PC-9 (cell line): ENCODE results near the gene GNG7. TPM values are rescaled to one million over a fixed set of nuclear protein-coding genes. Genes with fewer than 3 reads are reported as not detected.
"Not testable (repeated sequence)": the region's sequence is repeated elsewhere in the genome, so short reads cannot be mapped to it uniquely, and the experiment has no call there.

Experiments used
- BruUV-seq: library from RNA; stranded (reverse); fragments of 400-500 nt; replicated peaks from 2 replicates; lab custom pipeline; 2021; lab: Mats Ljungman, UMichigan
- CTCF ChIA-PET: fragments of 300-600 bp; sonication (Branson Sonifier 250); formaldehyde crosslinking; loops from one replicate; lab custom pipeline; 2022; ENCODE audit warnings: antibody characterized with exemption; lab: Charles Lee
- POLR2A ChIA-PET: fragments of 300-600 bp; sonication (Branson Sonifier 250); formaldehyde crosslinking; loops from one replicate; lab custom pipeline; 2022; ENCODE audit warnings: antibody characterized with exemption; ENCODE audit not compliant: unreplicated experiment; lab: Charles Lee
- DNase-seq, 2 experiments: peaks; one replicate each; pipeline versions ENCODE4 v3.0.0 to v3.0.0-alpha.2; 2015 to 2022; ENCODE audit warnings: mixed read lengths in 1 of 2
- H2AFZ ChIP-seq: fragments of 200-600 bp; sonication (generic); 2 replicates; pipeline ENCODE4 v1.8.1; 2017; ENCODE audit warnings: antibody characterized with exemption
- H3F3A ChIP-seq: fragments of 200-600 bp; sonication (generic); 2 replicates; pipeline ENCODE4 v1.8.1; 2017; ENCODE audit warnings: antibody characterized with exemption, mild to moderate bottlenecking, low read depth; ENCODE audit not compliant: insufficient read depth
- H3K27ac ChIP-seq: fragments of 200-600 bp; sonication (generic); 2 replicates; pipeline ENCODE4 v1.6.1; 2016; ENCODE audit warnings: mixed run types
- H3K27me3 ChIP-seq: fragments of 200-600 bp; sonication (generic); 2 replicates; pipeline ENCODE4 v1.6.1; 2016; ENCODE audit warnings: low read depth, mixed run types; ENCODE audit not compliant: insufficient read depth
- H3K36me3 ChIP-seq: fragments of 200-600 bp; sonication (generic); 2 replicates; pipeline ENCODE4 v1.6.1; 2016; ENCODE audit warnings: low read depth, mixed run types
- H3K4me1 ChIP-seq: fragments of 200-600 bp; sonication (generic); replicated peaks from 2 replicates; pipeline ENCODE4 v1.6.1; 2016; ENCODE audit warnings: mixed run types; ENCODE audit not compliant: insufficient read depth
- H3K4me2 ChIP-seq: fragments of 200-600 bp; sonication (generic); 2 replicates; pipeline ENCODE4 v1.6.1; 2017; ENCODE audit warnings: mixed run types
- H3K4me3 ChIP-seq: fragments of 200-600 bp; sonication (generic); 2 replicates; pipeline ENCODE4 v1.6.1; 2016; ENCODE audit warnings: mixed run types
- H3K79me2 ChIP-seq: fragments of 200-600 bp; sonication (generic); 2 replicates; pipeline ENCODE4 v1.6.1; 2017; ENCODE audit warnings: low read depth, mixed run types
- H3K9me2 ChIP-seq: fragments of 200-600 bp; sonication (generic); 2 replicates; pipeline ENCODE4 v1.8.1; 2017; ENCODE audit warnings: mild to moderate bottlenecking; ENCODE audit not compliant: insufficient read depth
- H3K9me3 ChIP-seq: fragments of 200-600 bp; sonication (generic); 2 replicates; pipeline ENCODE4 v1.8.1; 2016; ENCODE audit warnings: low read depth; ENCODE audit not compliant: insufficient read depth
- H4K20me1 ChIP-seq: fragments of 200-600 bp; sonication (generic); 2 replicates; pipeline ENCODE4 v1.8.1; 2017; ENCODE audit not compliant: insufficient read depth
- CTCF ChIP-seq: fragments of 200-600 bp; sonication (generic); conservative IDR thresholded peaks from 2 replicates; pipeline ENCODE4 v1.6.1; 2017; ENCODE audit warnings: mixed run types, antibody characterized with exemption, mild to moderate bottlenecking, moderate library complexity
- EZH2 ChIP-seq: fragments of 200-600 bp; sonication (generic); IDR thresholded peaks from 2 replicates; pipeline ENCODE4 v1.8.0; 2017; ENCODE audit warnings: antibody characterized with exemption, low read depth
- intact Hi-C: fragments of 100-400 bp; cut with micrococcal nuclease; formaldehyde crosslinking; loops from one replicate; pipeline ENCODE4 v1.10.0; 2022; ENCODE audit not compliant: unreplicated experiment
- total RNA-seq: library from RNA; stranded (reverse); gene quantifications from 2 replicates; pipeline ENCODE4 v1.2.3, GENCODE V29; 2021

GNG7 gene
- total RNA-seq, 1 experiment from 2014 or later: 2.8 TPM

GRCh38 chr19:2569596-2570465 lies 132.7 kb downstream of the GNG7 start:
- Histone ChIP-seq H3K79me2 (no peaks in the 10 kb centered on the region), H4K20me1 (no peaks in the 10 kb centered on the region), H3F3A (peaks cover 12% of the 10 kb centered on the region; the same call in 1 of the 2 replicates), H2AFZ (no peak overlapping the region), H3K27ac (no peak overlapping the region), H3K4me3 (no peak overlapping the region), H3K27me3 (no peaks in the 10 kb centered on the region), H3K9me2 (no peaks in the 10 kb centered on the region), H3K4me1 (peaks cover 5% of the 10 kb centered on the region; the same call in 1 of the 2 replicates), H3K36me3 (no peaks in the 10 kb centered on the region), H3K4me2 (no peak overlapping the region), H3K9me3 (no peaks in the 10 kb centered on the region)
- POLR2A ChIA-PET: no interaction called here
- CTCF ChIA-PET: no interaction called here
- DNase-seq: no peak
- intact Hi-C loops: no loop called here
- BruUV-seq: no TSS peak
- TF ChIP-seq CTCF (no peak), EZH2 (no peak)

GRCh38 chr19:2567996-2568395 lies 134.5 kb downstream of the GNG7 start:
- TF ChIP-seq EZH2 (no peak), CTCF (no peak)
- Histone ChIP-seq H3K9me2 (no peaks in the 10 kb centered on the region), H3K36me3 (no peaks in the 10 kb centered on the region), H3K27me3 (no peaks in the 10 kb centered on the region), H3K4me1 (peaks cover 5% of the 10 kb centered on the region; the same call in 1 of the 2 replicates), H2AFZ (no peak overlapping the region), H3K4me3 (no peak overlapping the region), H3F3A (peaks cover 12% of the 10 kb centered on the region; the same call in 1 of the 2 replicates), H3K9me3 (no peaks in the 10 kb centered on the region), H4K20me1 (no peaks in the 10 kb centered on the region), H3K79me2 (no peaks in the 10 kb centered on the region), H3K4me2 (no peak overlapping the region), H3K27ac (no peak overlapping the region)
- ChIA-PET POLR2A (no interaction called here), CTCF (no interaction called here)
- BruUV-seq: no TSS peak
- no peak for DNase-seq
- intact Hi-C loops: no loop called here

GRCh38 chr19:2567580-2567979 lies 134.9 kb downstream of the GNG7 start:
- H3K9me2 ChIP-seq: no peaks in the 10 kb centered on the region
- intact Hi-C loops: no loop called here
- no peaks in the 10 kb centered on the region for H3K27me3 ChIP-seq
- POLR2A ChIA-PET: no interaction called here
- no peak overlapping the region for H3K4me3 ChIP-seq
- H3K4me2 ChIP-seq: no peak overlapping the region
- CTCF ChIA-PET: no interaction called here
- peaks cover 12% of the 10 kb centered on the region; the same call in 1 of the 2 replicates for H3F3A ChIP-seq
- no peak for DNase-seq
- H3K27ac ChIP-seq: no peak overlapping the region
- no TSS peak for BruUV-seq
- peaks cover 5% of the 10 kb centered on the region; the same call in 1 of the 2 replicates for H3K4me1 ChIP-seq
- no peak for TF ChIP-seq CTCF
- TF ChIP-seq EZH2: no peak
- H3K36me3 ChIP-seq: no peaks in the 10 kb centered on the region
- H4K20me1 ChIP-seq: no peaks in the 10 kb centered on the region
- H2AFZ ChIP-seq: no peak overlapping the region
- no peaks in the 10 kb centered on the region for H3K79me2 ChIP-seq
- H3K9me3 ChIP-seq: no peaks in the 10 kb centered on the region

- CTCF ChIA-PET, H2AFZ ChIP-seq, intact Hi-C loops, H3K9me2 ChIP-seq, H4K20me1 ChIP-seq, H3K36me3 ChIP-seq, DNase-seq, H3K4me1 ChIP-seq, H3K4me3 ChIP-seq, H3K27me3 ChIP-seq, H3K79me2 ChIP-seq, BruUV-seq, H3F3A ChIP-seq, H3K9me3 ChIP-seq, H3K4me2 ChIP-seq, H3K27ac ChIP-seq: not testable (repeated sequence)
- POLR2A ChIA-PET: interaction anchor here (0.7 kb wide), 1 partner anchor 15 kb away, joined by 3 read pairs; no protein-coding TSS in a partner anchor
Observed at GRCh38 chr19:2563546-2563945, 138.9 kb downstream of the GNG7 start.
